Stimulated activated CD4-positive, alpha-beta T cell treated with anti-CD3 and anti-CD28 coated beads, Interleukin-12 subunit alpha, Interleukin-12 subunit beta, amount 100 ng/mL, for 48 hours (primary cell): Measurements from ENCODE around the gene GSG1L.

ENCODE experiments used
- DNase-seq, 3 donors: peaks; one replicate each; pipeline ENCODE4 v3.0.0-alpha.2; 2020; ENCODE audit warnings: low read depth in 2 of 3, low spot score in 1 of 3

Gene GSG1L

GRCh38 chr16:27742333-27742732, 321.2 kb downstream of the GSG1L start:
- no peak for DNase-seq

- DNase-seq, result no peak
Observed at GRCh38 chr16:27740496-27741201, 322.9 kb downstream of the GSG1L start.

- DNase-seq, result no peak
Observed at GRCh38 chr16:27739606-27740357, 323.7 kb downstream of the GSG1L start.

DNA sequence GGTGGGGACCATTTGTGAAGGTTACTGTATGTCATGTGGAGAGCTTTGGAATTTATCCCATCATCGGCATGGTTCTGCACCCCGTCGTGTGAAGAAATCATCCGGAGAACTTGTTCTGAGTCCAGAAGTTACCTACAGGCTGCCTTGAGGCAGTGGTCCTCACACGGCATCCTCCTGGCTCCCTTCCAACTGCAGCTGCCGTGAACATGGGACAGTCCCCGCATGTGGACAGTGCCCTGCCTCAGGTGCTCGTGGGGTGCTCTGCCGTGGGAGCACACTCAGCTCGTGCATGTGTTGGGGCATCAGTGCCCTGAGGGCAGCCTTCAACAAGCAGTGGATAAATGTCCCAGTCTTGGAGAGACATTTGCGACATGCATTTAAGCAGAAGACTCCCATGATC, 324.9 kb downstream of the GSG1L start:
- DNase-seq, result no peak
